Measurements from ENCODE around the gene PHRF1. TPM values are rescaled to one million over a fixed set of nuclear protein-coding genes. Genes with fewer than 3 reads are reported as not detected.
A peak's percentile ranks its signal among the peaks of the same experiment; 100 is the strongest.

Gene PHRF1
- total RNA-seq, 2 donors from 2014 or later = 31.3 to 39.6 TPM

DNA sequence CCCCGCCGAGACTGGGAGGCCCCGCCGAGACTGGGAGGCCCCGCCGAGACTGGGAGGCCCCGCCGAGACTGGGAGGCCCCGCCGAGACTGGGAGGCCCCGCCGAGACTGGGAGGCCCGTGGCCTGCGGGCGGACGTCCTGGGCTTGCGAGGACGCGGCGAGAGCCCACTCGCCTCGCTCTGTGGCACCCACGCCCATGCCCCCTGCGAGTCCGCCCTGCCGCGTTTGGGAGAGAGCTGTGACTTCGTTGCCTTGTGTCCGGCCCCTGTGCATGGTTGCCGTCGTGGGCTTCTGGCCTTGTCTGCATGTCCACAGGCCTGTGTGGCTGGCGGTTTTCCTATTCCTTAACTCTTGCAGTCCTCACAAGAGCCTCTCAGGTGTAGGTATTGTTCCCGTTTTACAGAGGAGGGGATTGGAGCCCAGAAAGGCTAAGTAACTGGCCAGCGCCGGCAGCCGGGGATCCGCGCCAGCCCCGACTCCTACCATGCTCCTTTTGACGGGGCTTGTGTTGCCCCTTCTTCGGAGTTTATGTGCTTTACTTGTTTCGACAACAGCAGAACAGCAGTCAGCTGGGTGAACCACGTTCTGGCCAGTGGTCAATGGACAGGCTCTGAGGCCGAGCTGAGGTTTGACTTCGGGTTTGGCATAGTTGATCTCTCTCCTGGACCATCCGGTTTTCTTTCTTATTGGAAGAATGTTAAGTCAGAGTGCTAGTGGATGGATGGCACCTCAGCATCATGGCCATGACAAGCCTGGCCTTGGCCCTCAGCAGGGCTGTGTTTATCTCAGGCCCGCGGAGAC is 741 bp downstream of the PHRF1 start:
- H3K9me3 ChIP-seq = no peaks in the 10 kb centered on the region
- ATAC-seq (ENCODE audit: insufficient number of reproducible peaks, low FRiP score, low read depth) (no peak), DNase-seq (ENCODE audit: low spot score) (no peak)
- TF ChIP-seq, protein P1, sequence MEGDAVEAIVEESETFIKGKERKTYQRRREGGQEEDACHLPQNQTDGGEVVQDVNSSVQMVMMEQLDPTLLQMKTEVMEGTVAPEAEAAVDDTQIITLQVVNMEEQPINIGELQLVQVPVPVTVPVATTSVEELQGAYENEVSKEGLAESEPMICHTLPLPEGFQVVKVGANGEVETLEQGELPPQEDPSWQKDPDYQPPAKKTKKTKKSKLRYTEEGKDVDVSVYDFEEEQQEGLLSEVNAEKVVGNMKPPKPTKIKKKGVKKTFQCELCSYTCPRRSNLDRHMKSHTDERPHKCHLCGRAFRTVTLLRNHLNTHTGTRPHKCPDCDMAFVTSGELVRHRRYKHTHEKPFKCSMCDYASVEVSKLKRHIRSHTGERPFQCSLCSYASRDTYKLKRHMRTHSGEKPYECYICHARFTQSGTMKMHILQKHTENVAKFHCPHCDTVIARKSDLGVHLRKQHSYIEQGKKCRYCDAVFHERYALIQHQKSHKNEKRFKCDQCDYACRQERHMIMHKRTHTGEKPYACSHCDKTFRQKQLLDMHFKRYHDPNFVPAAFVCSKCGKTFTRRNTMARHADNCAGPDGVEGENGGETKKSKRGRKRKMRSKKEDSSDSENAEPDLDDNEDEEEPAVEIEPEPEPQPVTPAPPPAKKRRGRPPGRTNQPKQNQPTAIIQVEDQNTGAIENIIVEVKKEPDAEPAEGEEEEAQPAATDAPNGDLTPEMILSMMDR (IDR thresholded peaks at IDR 0.05) = no peak
- peaks cover 5% of the 10 kb centered on the region for H3K36me3 ChIP-seq
- H3K27me3 ChIP-seq (replicated peaks; ENCODE audit: insufficient read depth) = no peaks in the 10 kb centered on the region
- H3K27ac ChIP-seq = peak overlapping the region; percentile 37 to 64
- peaks cover 39 to 44% of the 10 kb centered on the region in 2 donors for H3K4me1 ChIP-seq (ENCODE audit: control insufficient read depth in 1 of 2, low read depth in 2 of 2)
- H3K4me3 ChIP-seq = peak overlapping the region; percentile 88

DNA sequence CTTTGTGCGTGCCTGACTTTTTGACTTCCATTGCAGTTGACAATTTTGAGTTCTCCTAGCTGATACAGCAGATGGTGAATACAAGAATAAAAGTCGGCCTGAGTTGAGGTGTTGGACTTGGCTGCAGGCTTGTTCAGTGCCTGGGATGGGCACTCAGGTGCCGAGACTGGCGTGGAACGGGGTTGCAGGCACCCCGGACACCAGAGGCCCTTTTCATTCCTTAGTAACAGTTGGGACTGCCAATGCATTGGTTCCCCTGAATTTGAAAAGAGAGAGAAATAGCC is 1.3 kb downstream of the PHRF1 start:
- Histone ChIP-seq H3K36me3 (peaks cover 9% of the 10 kb centered on the region), H3K4me3 (peak overlapping the region; percentile 88), H3K27me3 (replicated peaks; ENCODE audit: insufficient read depth) (no peaks in the 10 kb centered on the region), H3K4me1 (ENCODE audit: control insufficient read depth in 1 of 2, low read depth in 2 of 2) (peaks cover 39 to 44% of the 10 kb centered on the region in 2 donors), H3K27ac (no peak overlapping the region), H3K9me3 (no peaks in the 10 kb centered on the region)
- DNase-seq (ENCODE audit: low spot score) (no peak), ATAC-seq (ENCODE audit: insufficient number of reproducible peaks, low FRiP score, low read depth) (no peak)
- TF ChIP-seq, protein P1 (IDR thresholded peaks at IDR 0.05) = no peak

DNA sequence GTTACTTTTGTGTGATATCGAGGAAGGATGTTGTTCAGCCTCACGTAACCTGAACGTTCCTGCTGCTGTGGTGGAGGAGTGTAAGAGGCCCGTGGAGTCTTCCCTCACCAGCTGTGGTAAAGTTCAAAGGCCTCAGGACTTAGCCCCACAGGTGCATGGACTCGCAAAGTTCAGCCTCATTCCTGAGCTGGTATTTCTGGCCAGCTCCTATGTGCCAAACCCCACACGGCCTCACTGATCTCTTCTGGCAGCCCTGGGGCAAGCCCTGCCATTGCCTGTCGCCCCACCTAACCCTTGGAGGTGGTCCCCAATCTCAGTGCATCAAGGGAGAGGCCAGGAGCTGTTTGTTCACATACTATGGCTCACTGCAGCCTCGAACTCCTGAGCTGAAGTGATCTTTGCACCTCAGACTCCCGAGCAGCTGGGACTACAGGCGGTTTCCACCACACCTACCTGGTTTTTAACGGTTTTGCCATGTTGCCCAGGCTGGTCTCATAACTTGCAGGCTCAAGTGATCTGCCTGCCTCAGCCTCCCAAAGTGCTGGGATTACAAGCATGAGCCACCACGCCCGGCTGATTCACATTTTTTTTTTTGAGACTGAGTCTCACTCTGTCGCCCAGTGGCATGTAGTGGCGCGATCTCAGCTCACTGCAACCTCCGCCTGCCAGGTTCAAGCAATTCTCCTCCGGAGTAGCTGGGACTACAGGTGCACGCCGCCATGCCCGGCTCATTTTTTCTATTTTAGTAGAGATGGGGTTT is 2.2 kb downstream of the PHRF1 start:
- H3K36me3 ChIP-seq = peaks cover 18% of the 10 kb centered on the region
- peaks cover 39 to 44% of the 10 kb centered on the region in 2 donors for H3K4me1 ChIP-seq (ENCODE audit: control insufficient read depth in 1 of 2, low read depth in 2 of 2)
- TF ChIP-seq, protein P1 (IDR thresholded peaks at IDR 0.05) = no peak
- DNase-seq (ENCODE audit: low spot score) (no peak), ATAC-seq (ENCODE audit: insufficient number of reproducible peaks, low FRiP score, low read depth) (no peak)
- no peaks in the 10 kb centered on the region for H3K27me3 ChIP-seq (replicated peaks; ENCODE audit: insufficient read depth)
- H3K27ac ChIP-seq = no peak overlapping the region
- no peaks in the 10 kb centered on the region for H3K9me3 ChIP-seq
- peak overlapping the region; percentile 88 for H3K4me3 ChIP-seq

DNA sequence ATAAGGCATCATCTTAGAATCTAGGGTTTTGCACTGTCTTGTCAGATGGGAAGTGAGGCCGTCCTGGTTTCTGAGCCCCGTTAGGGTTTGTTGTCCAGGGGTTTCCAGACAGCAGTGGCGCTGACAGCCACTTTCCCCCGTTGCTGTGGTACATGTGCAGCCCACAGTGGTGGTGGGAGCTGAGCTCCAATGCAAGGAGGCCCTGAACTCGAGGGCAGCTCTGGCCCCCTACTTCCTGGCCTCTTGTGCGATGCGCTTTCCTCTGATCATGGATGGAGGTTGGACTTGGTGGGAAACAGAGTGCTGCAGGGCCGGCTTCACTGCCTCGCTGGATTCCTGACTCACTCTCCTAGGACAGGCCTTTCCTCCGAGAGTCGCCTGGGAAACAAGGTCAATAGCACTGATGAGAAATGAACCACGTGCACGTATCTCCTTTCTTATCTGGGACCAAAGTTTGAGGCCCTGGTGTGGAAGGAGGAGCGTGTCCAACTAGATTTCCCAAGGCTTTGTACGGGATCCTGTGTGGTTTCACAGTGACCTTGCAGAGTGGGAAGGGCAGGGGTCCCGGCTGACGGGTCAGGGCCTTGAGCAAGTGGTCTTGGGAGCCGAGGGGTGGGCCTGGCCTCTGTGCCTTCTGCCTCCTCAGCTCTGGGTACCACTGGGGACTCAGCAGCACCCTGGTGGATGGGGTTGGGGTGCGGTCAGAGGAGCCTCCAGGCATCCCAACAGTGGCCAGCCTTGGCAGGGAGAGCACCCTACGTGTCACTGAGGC is 3.7 kb downstream of the PHRF1 start:
- TF ChIP-seq, protein P1 (IDR thresholded peaks at IDR 0.05) = no peak
- peaks cover 36 to 39% of the 10 kb centered on the region in 2 donors for H3K4me1 ChIP-seq (ENCODE audit: control insufficient read depth in 1 of 2, low read depth in 2 of 2)
- no peak for ATAC-seq (ENCODE audit: insufficient number of reproducible peaks, low FRiP score, low read depth)
- H3K4me3 ChIP-seq = no peak overlapping the region
- peaks cover 28% of the 10 kb centered on the region for H3K36me3 ChIP-seq
- no peak for DNase-seq (ENCODE audit: low spot score)
- no peaks in the 10 kb centered on the region for H3K9me3 ChIP-seq
- H3K27me3 ChIP-seq (replicated peaks; ENCODE audit: insufficient read depth) = no peaks in the 10 kb centered on the region
- H3K27ac ChIP-seq = no peak overlapping the region

DNA sequence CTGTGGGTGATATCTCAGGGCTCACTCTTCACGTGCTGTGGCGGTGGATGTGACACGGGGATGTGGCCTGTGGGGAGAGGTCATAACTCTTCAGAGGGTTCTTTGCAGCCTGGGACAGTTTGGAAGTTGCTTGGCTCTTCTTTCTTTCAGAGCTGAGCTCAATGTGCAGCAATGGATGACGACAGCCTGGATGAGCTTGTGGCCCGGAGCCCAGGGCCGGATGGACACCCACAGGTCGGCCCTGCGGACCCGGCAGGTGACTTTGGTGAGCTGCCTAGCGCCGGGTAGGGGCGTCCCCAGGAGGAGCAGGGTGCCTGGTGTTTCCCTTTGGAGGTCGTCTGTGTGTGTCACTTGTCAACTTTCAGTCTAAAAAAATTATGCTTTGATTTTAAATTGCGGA is 5.1 kb downstream of the PHRF1 start:
- Histone ChIP-seq H3K36me3 (peaks cover 34% of the 10 kb centered on the region), H3K27ac (no peak overlapping the region), H3K27me3 (replicated peaks; ENCODE audit: insufficient read depth) (no peaks in the 10 kb centered on the region), H3K9me3 (no peaks in the 10 kb centered on the region), H3K4me1 (ENCODE audit: control insufficient read depth in 1 of 2, low read depth in 2 of 2) (peaks cover 33 to 35% of the 10 kb centered on the region in 2 donors), H3K4me3 (no peak overlapping the region)
- DNase-seq (ENCODE audit: low spot score) (no peak), ATAC-seq (ENCODE audit: insufficient number of reproducible peaks, low FRiP score, low read depth) (no peak)
- TF ChIP-seq, protein P1 (IDR thresholded peaks at IDR 0.05) = no peak
